Mammary epithelial cell (primary cell): ENCODE results near the gene BBIP1.

Experiments used
- EZH2 ChIP-seq: IDR thresholded peaks from 2 replicates; pipeline ENCODE4 v1.6.1; 2012; ENCODE audit warnings: low read length, inconsistent platforms, borderline replicate concordance
- TF ChIP-seq, protein P1 (sequence below), 2 donors: IDR thresholded peaks in 1 of 2; conservative IDR thresholded peaks in 1 of 2; 2 replicates each; pipeline ENCODE4 v1.5.1; 2011 to 2012; ENCODE audit warnings: inconsistent platforms in 2 of 2, low read length in 2 of 2, mild to moderate bottlenecking in 2 of 2, control low read depth in 1 of 2, low read depth in 1 of 2; ENCODE audit not compliant: insufficient read depth in 1 of 2; ENCODE audit errors: extremely low read depth in 1 of 2

DNA sequence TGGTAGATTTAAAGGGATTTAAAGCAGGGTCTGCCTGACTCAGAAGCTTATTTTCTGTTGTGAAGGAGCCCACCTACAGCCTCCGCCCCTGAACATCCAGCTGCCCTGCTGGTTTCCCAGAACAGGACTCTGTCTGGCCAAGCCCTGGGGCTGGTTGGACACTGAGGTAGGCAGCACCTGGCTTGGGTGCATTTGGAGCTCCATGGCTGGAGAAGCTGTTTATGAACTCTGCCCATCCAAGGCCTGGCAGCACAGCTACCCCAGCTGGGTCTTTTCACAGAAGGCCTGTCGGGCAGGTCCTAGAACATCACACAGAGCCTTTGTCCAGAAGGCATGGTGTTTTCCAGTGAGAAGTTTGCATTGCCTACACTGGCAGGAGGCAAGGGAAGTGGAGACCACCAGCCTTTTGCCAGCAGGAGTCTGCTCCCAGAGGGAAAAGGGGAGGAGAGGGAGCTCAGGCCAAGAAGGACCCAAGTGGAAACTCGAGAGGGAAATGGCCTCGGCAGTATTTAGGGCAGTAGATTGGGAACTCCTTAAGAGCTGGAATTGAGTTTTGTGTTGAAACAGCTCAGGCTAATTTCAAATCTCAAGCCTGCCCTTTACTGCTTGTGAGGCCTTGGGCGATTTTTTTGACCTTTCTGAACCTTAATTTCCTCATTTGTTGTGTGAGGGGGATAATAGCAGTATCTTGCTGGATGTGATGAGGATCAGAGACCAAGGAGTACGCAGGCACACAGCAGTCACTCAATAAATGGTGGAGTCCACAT, 59.6 kb downstream of the BBIP1 start:
- TF ChIP-seq EZH2: no peak
- TF ChIP-seq, protein P1, sequence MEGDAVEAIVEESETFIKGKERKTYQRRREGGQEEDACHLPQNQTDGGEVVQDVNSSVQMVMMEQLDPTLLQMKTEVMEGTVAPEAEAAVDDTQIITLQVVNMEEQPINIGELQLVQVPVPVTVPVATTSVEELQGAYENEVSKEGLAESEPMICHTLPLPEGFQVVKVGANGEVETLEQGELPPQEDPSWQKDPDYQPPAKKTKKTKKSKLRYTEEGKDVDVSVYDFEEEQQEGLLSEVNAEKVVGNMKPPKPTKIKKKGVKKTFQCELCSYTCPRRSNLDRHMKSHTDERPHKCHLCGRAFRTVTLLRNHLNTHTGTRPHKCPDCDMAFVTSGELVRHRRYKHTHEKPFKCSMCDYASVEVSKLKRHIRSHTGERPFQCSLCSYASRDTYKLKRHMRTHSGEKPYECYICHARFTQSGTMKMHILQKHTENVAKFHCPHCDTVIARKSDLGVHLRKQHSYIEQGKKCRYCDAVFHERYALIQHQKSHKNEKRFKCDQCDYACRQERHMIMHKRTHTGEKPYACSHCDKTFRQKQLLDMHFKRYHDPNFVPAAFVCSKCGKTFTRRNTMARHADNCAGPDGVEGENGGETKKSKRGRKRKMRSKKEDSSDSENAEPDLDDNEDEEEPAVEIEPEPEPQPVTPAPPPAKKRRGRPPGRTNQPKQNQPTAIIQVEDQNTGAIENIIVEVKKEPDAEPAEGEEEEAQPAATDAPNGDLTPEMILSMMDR (conservative IDR thresholded peaks at IDR 0.05 in 1 of 2, IDR thresholded peaks at IDR 0.05 in 1 of 2; ENCODE audit: extremely low read depth in 1 of 2, insufficient read depth in 1 of 2, low read depth in 1 of 2, low read length in 2 of 2): no peak
